SU-DHL-6 (cell line): ENCODE results near the gene GPR63.

Experiments used
- H2AFZ ChIP-seq: fragments of 200-600 bp; sonication (generic); 2 replicates; pipeline ENCODE4 v1.6.1; 2014; ENCODE audit warnings: low read depth, mild to moderate bottlenecking, moderate library complexity, mixed read lengths, antibody characterized with exemption, low read length; ENCODE audit not compliant: severe bottlenecking
- H3F3A ChIP-seq: fragments of 200-600 bp; shearing (Covaris generic); 2 replicates; pipeline ENCODE4 v1.6.0; 2016; ENCODE audit warnings: antibody characterized with exemption, mild to moderate bottlenecking; ENCODE audit not compliant: insufficient read depth
- H3K27ac ChIP-seq: fragments of 200-600 bp; sonication (generic); 2 replicates; pipeline ENCODE4 v1.5.1; 2016; ENCODE audit warnings: low read depth, mild to moderate bottlenecking, low read length, moderate library complexity, mixed read lengths
- H3K27me3 ChIP-seq: fragments of 200-600 bp; sonication (generic), shearing (Covaris generic); 2 replicates; pipeline ENCODE4 v1.6.0; 2014; ENCODE audit warnings: mild to moderate bottlenecking, low read length
- H3K36me3 ChIP-seq: fragments of 200-600 bp; sonication (generic); 2 replicates; pipeline ENCODE4 v1.6.1; 2014; ENCODE audit warnings: mild to moderate bottlenecking, low read length, mixed read lengths
- H3K4me2 ChIP-seq: fragments of 300-600, 200-600 bp; shearing (Covaris generic), sonication (generic); 2 replicates; pipeline ENCODE4 v1.6.0; 2014; ENCODE audit warnings: low read length, low read depth, mild to moderate bottlenecking; ENCODE audit not compliant: poor library complexity, severe bottlenecking
- H3K4me3 ChIP-seq: fragments of 200-600 bp; sonication (generic); 2 replicates; pipeline ENCODE4 v1.5.1; 2014; ENCODE audit warnings: antibody characterized with exemption, low read length, mild to moderate bottlenecking, mixed read lengths; ENCODE audit not compliant: insufficient read depth, poor library complexity, severe bottlenecking
- H3K79me2 ChIP-seq: fragments of 200-600 bp; sonication (generic); 2 replicates; pipeline ENCODE4 v1.6.1; 2014; ENCODE audit warnings: mild to moderate bottlenecking, low read length, moderate library complexity; ENCODE audit not compliant: insufficient read depth
- H3K9ac ChIP-seq: fragments of 200-600 bp; sonication (generic); 2 replicates; pipeline ENCODE4 v1.7.0; 2014; ENCODE audit warnings: mild to moderate bottlenecking, low read length
- H3K9me2 ChIP-seq: fragments of 200-600 bp; sonication (generic); replicated peaks from 2 replicates; pipeline ENCODE4 v1.6.1; 2014; ENCODE audit warnings: low read length; ENCODE audit not compliant: insufficient read depth
- H3K9me3 ChIP-seq: fragments of 200-600 bp; sonication (generic); 2 replicates; pipeline ENCODE4 v1.6.1; 2014; ENCODE audit warnings: low read length, mixed read lengths; ENCODE audit not compliant: insufficient read depth
- H4K20me1 ChIP-seq: fragments of 200-600 bp; sonication (generic); 2 replicates; pipeline ENCODE4 v1.6.1; 2014; ENCODE audit warnings: low read depth, mild to moderate bottlenecking, antibody characterized with exemption, low read length, moderate library complexity, mixed read lengths
- EZH2phosphoT487 ChIP-seq: fragments of 200-600 bp; sonication (generic), shearing (Covaris generic); conservative IDR thresholded peaks from 2 replicates; pipeline ENCODE4 v1.6.1; 2018; ENCODE audit warnings: mild to moderate bottlenecking, antibody characterized with exemption, low read length, moderate library complexity, mixed read lengths
- TF ChIP-seq, protein P1 (sequence below): fragments of 200-600 bp; sonication (generic); IDR thresholded peaks from one replicate; pipeline ENCODE4 v1.5.1; 2017; ENCODE audit warnings: antibody characterized with exemption, mild to moderate bottlenecking, low read length, moderate library complexity; ENCODE audit not compliant: insufficient read depth, poor library complexity, severe bottlenecking

Gene GPR63

DNA sequence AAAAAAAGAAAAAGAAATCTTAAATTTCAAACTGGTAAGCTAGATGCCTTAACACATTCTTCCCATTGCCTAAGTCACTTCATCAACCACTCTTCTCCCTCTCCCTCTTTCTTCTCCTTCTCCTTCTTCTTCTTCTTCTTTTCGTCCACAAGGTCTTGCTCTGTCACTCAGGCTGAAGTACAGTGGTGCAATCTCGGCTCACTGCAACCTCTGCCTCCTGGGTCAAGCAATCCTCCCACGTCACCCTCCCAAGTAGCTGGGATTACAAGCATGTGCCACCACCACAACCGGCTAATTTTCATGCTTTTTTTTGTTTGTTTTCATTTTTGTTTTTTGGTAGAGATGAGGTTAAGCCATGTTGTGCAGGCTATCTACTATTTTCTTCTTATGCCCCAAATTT lies 60.2 kb downstream of the GPR63 start:
- Histone ChIP-seq H3F3A (no peaks in the 10 kb centered on the region), H2AFZ (no peak overlapping the region), H4K20me1 (no peaks in the 10 kb centered on the region), H3K27me3 (no peaks in the 10 kb centered on the region), H3K27ac (no peak overlapping the region), H3K9ac (no peak overlapping the region), H3K9me2 (no peaks in the 10 kb centered on the region), H3K4me3 (no peak overlapping the region), H3K79me2 (no peaks in the 10 kb centered on the region), H3K36me3 (no peaks in the 10 kb centered on the region), H3K4me2 (no peak overlapping the region), H3K9me3 (no peaks in the 10 kb centered on the region)
- TF ChIP-seq, protein P1, sequence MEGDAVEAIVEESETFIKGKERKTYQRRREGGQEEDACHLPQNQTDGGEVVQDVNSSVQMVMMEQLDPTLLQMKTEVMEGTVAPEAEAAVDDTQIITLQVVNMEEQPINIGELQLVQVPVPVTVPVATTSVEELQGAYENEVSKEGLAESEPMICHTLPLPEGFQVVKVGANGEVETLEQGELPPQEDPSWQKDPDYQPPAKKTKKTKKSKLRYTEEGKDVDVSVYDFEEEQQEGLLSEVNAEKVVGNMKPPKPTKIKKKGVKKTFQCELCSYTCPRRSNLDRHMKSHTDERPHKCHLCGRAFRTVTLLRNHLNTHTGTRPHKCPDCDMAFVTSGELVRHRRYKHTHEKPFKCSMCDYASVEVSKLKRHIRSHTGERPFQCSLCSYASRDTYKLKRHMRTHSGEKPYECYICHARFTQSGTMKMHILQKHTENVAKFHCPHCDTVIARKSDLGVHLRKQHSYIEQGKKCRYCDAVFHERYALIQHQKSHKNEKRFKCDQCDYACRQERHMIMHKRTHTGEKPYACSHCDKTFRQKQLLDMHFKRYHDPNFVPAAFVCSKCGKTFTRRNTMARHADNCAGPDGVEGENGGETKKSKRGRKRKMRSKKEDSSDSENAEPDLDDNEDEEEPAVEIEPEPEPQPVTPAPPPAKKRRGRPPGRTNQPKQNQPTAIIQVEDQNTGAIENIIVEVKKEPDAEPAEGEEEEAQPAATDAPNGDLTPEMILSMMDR = no peak
- TF ChIP-seq EZH2phosphoT487 = no peak

DNA sequence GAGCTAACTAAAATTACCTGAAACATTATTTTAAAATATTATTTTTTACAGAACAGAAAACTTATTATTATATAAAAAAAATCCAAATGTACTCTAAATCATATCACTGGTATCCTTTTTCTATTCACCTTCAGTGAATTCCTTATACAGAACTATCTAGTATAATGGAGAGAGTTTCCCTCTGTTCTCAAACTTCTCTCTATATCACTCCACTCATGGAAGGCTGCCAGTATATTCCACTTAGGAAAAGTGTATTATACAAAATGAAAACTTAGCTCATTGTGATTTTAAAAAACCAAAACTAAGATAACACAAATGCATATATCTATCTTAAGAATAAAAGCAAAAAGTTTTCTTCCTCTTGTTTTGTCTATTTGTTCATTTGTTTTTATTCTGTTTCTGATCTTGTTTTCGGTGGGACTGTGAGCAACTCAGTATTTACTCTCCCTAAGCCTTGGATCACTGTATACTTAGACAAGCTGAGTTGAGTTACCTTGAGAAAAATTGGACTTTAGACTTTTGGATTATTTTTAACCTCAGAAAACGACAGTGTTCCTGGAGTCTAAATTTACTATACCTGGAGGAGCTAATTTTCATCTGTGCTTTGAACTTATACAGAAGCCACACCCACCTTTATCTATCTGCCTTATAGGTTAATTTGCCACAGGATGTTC lies 61.4 kb downstream of the GPR63 start:
- H3K4me3 ChIP-seq = no peak overlapping the region
- no peaks in the 10 kb centered on the region for H3K27me3 ChIP-seq
- no peaks in the 10 kb centered on the region for H3F3A ChIP-seq
- H3K36me3 ChIP-seq = no peaks in the 10 kb centered on the region
- H3K9me3 ChIP-seq = no peaks in the 10 kb centered on the region
- H4K20me1 ChIP-seq = no peaks in the 10 kb centered on the region
- H3K4me2 ChIP-seq = no peak overlapping the region
- no peak overlapping the region for H3K9ac ChIP-seq
- no peaks in the 10 kb centered on the region for H3K9me2 ChIP-seq
- TF ChIP-seq, protein P1 = no peak
- no peak for TF ChIP-seq EZH2phosphoT487
- H3K27ac ChIP-seq = no peak overlapping the region
- no peak overlapping the region for H2AFZ ChIP-seq
- H3K79me2 ChIP-seq = no peaks in the 10 kb centered on the region

GRCh38 chr6:96766769-96767168 lies 70.5 kb downstream of the GPR63 start:
- Histone ChIP-seq H3K27me3 (no peaks in the 10 kb centered on the region), H3K27ac (no peak overlapping the region), H2AFZ (no peak overlapping the region), H3K9me3 (no peaks in the 10 kb centered on the region), H3K36me3 (no peaks in the 10 kb centered on the region), H4K20me1 (no peaks in the 10 kb centered on the region), H3K79me2 (no peaks in the 10 kb centered on the region), H3K9me2 (no peaks in the 10 kb centered on the region), H3K9ac (no peak overlapping the region), H3K4me3 (no peak overlapping the region), H3F3A (no peaks in the 10 kb centered on the region), H3K4me2 (no peak overlapping the region)
- TF ChIP-seq EZH2phosphoT487 = no peak
- TF ChIP-seq, protein P1 = no peak
